H9 (cell line): Measurements from ENCODE around the gene GPC4. TPM values are rescaled to one million over a fixed set of nuclear protein-coding genes. Genes with fewer than 3 reads are reported as not detected.
A peak's percentile ranks its signal among the peaks of the same experiment; 100 is the strongest.

Source experiments
- DNase-seq: peaks from one replicate; pipeline ENCODE4 v3.0.0-alpha.2; 2017
- H2AFZ ChIP-seq: one replicate; pipeline ENCODE4 v1.6.1; 2013; ENCODE audit warnings: mild to moderate bottlenecking, low read length, control low read depth, moderate library complexity
- H2AK5ac ChIP-seq: 2 replicates; pipeline ENCODE4 v1.6.1; 2013; ENCODE audit warnings: low read length, control low read depth, mixed read lengths; ENCODE audit not compliant: insufficient read length
- H2BK120ac ChIP-seq: one replicate; pipeline ENCODE4 v1.6.1; 2013; ENCODE audit warnings: low read depth, mild to moderate bottlenecking, low read length, control low read depth, inconsistent platforms; ENCODE audit not compliant: poor library complexity, severe bottlenecking
- H2BK12ac ChIP-seq: 2 replicates; pipeline ENCODE4 v1.6.1; 2013; ENCODE audit warnings: low read length, control low read depth, mixed read lengths, low read depth; ENCODE audit not compliant: insufficient read length
- H2BK15ac ChIP-seq: 2 replicates; pipeline ENCODE4 v1.6.1; 2013; ENCODE audit warnings: low read depth, low read length, control low read depth
- H2BK20ac ChIP-seq: one replicate; pipeline ENCODE4 v1.6.1; 2013; ENCODE audit warnings: low read depth, mild to moderate bottlenecking, low read length, control low read depth, inconsistent platforms; ENCODE audit not compliant: poor library complexity, severe bottlenecking
- H2BK5ac ChIP-seq: 2 replicates; pipeline ENCODE4 v1.6.1; 2013; ENCODE audit warnings: low read length, control low read depth, mixed read lengths; ENCODE audit not compliant: insufficient read length
- H3K14ac ChIP-seq: 2 replicates; pipeline ENCODE4 v1.6.1; 2013; ENCODE audit warnings: low read length, control low read depth; ENCODE audit not compliant: insufficient read depth
- H3K18ac ChIP-seq: 2 replicates; pipeline ENCODE4 v1.6.1; 2013; ENCODE audit warnings: low read depth, mild to moderate bottlenecking, mixed read lengths, low read length, control low read depth; ENCODE audit not compliant: insufficient read length
- H3K23ac ChIP-seq: 2 replicates; pipeline ENCODE4 v1.6.1; 2013; ENCODE audit warnings: low read length, control low read depth, mixed read lengths, low read depth; ENCODE audit not compliant: insufficient read length
- H3K23me2 ChIP-seq: 2 replicates; pipeline ENCODE4 v1.6.1; 2013; ENCODE audit warnings: low read depth, mild to moderate bottlenecking, mixed read lengths, low read length, control low read depth; ENCODE audit not compliant: insufficient read length, poor library complexity, severe bottlenecking
- H3K27ac ChIP-seq: 2 replicates; pipeline ENCODE4 v1.5.1; 2013; ENCODE audit warnings: low read length, control low read depth, mixed read lengths, low read depth; ENCODE audit not compliant: insufficient read length
- H3K27me3 ChIP-seq: 2 replicates; pipeline ENCODE4 v1.6.1; 2013; ENCODE audit warnings: low read length, control low read depth, inconsistent platforms; ENCODE audit not compliant: insufficient read depth
- H3K4ac ChIP-seq: 2 replicates; pipeline ENCODE4 v1.6.1; 2013; ENCODE audit warnings: low read depth, mild to moderate bottlenecking, control low read depth, inconsistent platforms, low read length, moderate library complexity
- H3K4me1 ChIP-seq: 2 replicates; pipeline ENCODE4 v1.6.1; 2013; ENCODE audit warnings: low read length, control low read depth, inconsistent platforms; ENCODE audit not compliant: insufficient read depth
- H3K4me2 ChIP-seq: 2 replicates; pipeline ENCODE4 v1.6.1; 2013; ENCODE audit warnings: low read length, control low read depth, mixed read lengths; ENCODE audit not compliant: insufficient read length, insufficient read depth
- H3K56ac ChIP-seq: 2 replicates; pipeline ENCODE4 v1.6.1; 2013; ENCODE audit warnings: low read depth, mild to moderate bottlenecking, mixed read lengths, low read length, control low read depth; ENCODE audit not compliant: insufficient read length
- H3K79me1 ChIP-seq: 2 replicates; pipeline ENCODE4 v1.6.1; 2013; ENCODE audit warnings: low read depth, mild to moderate bottlenecking, moderate library complexity, low read length, control low read depth, inconsistent platforms; ENCODE audit not compliant: insufficient read depth, poor library complexity, severe bottlenecking
- H3K79me2 ChIP-seq: 2 replicates; pipeline ENCODE4 v1.6.1; 2013; ENCODE audit warnings: low read length, control low read depth, inconsistent platforms; ENCODE audit not compliant: insufficient read depth
- H3K9ac ChIP-seq: 2 replicates; pipeline ENCODE4 v1.6.1; 2013; ENCODE audit warnings: low read length, control low read depth, mixed read lengths; ENCODE audit not compliant: insufficient read length; ENCODE audit errors: extremely low read depth
- H3K9me3 ChIP-seq: one replicate; pipeline ENCODE4 v1.6.1; 2013; ENCODE audit warnings: low read depth, low read length, inconsistent platforms; ENCODE audit not compliant: control insufficient read depth
- H3T11ph ChIP-seq: one replicate; pipeline ENCODE4 v1.6.1; 2013; ENCODE audit warnings: mild to moderate bottlenecking, low read length, control low read depth, inconsistent platforms
- H4K20me1 ChIP-seq: one replicate; pipeline ENCODE4 v1.6.1; 2013; ENCODE audit not compliant: control insufficient read depth, insufficient read length, insufficient read depth
- H4K5ac ChIP-seq: 2 replicates; pipeline ENCODE4 v1.6.1; 2013; ENCODE audit warnings: low read depth, mild to moderate bottlenecking, mixed read lengths, low read length, control low read depth; ENCODE audit not compliant: insufficient read length
- H4K8ac ChIP-seq: replicated peaks from 2 replicates; pipeline ENCODE4 v1.6.1; 2013; ENCODE audit warnings: low read length, control low read depth, mixed read lengths, low read depth; ENCODE audit not compliant: insufficient read length
- H4K91ac ChIP-seq: 2 replicates; pipeline ENCODE4 v1.6.1; 2013; ENCODE audit warnings: low read depth, mild to moderate bottlenecking, moderate library complexity, mixed read lengths, low read length, control low read depth; ENCODE audit not compliant: insufficient read length
- H3K27ac Mint-ChIP-seq, 3 experiments: 2 replicates in 2 of 3; 3 replicates in 1 of 3; pipeline ENCODE4 v1.8.0; 2020 to 2021; ENCODE audit warnings: mixed read lengths in 3 of 3, mild to moderate bottlenecking in 1 of 3, moderate library complexity in 1 of 3
- H3K27me3 Mint-ChIP-seq: 2 replicates; pipeline ENCODE4 v1.8.0; 2021; ENCODE audit warnings: low read depth, mild to moderate bottlenecking, moderate library complexity, mixed read lengths
- H3K36me3 Mint-ChIP-seq, 3 experiments: 2 replicates in 2 of 3; 3 replicates in 1 of 3; pipeline ENCODE4 v1.8.0; 2020 to 2021; ENCODE audit warnings: low read depth in 3 of 3, mixed read lengths in 3 of 3; ENCODE audit not compliant: insufficient read depth in 1 of 3
- H3K4me1 Mint-ChIP-seq, 2 experiments: 2 replicates each; pipeline ENCODE4 v1.8.0; 2020; ENCODE audit warnings: mixed read lengths in 2 of 2
- H3K4me3 Mint-ChIP-seq, 2 experiments: 2 replicates in 1 of 2; 3 replicates in 1 of 2; pipeline ENCODE4 v1.8.0; 2020 to 2021; ENCODE audit warnings: mild to moderate bottlenecking in 2 of 2, mixed read lengths in 2 of 2, moderate library complexity in 1 of 2
- H3K9me3 Mint-ChIP-seq, 2 experiments: 2 replicates in 1 of 2; 3 replicates in 1 of 2; pipeline ENCODE4 v1.8.0; 2020; ENCODE audit warnings: mild to moderate bottlenecking in 2 of 2, mixed read lengths in 2 of 2, moderate library complexity in 1 of 2
- WGBS: extraction: QIAGEN DNeasy Blood & Tissue Kit; methylation state at CpG from one replicate; pipeline ENCODE4 v1.1.7; 2013; ENCODE audit warnings: missing lambda C conversion rate, low lambda C conversion rate, mixed read lengths; ENCODE audit not compliant: insufficient read length; ENCODE audit errors: extremely low coverage; 5-methylcytosine and 5-hydroxymethylcytosine counted together
- total RNA-seq: library from RNA; stranded (reverse); gene quantifications from 2 replicates; pipeline ENCODE4 v1.2.1, GENCODE V29; 2021
- TF ChIP-seq, protein P1 (sequence below): fragments of 200-600 bp; sonication (generic); conservative IDR thresholded peaks from 3 replicates; pipeline ENCODE4 v1.8.0; 2021; ENCODE audit warnings: antibody characterized with exemption, mild to moderate bottlenecking

Gene GPC4
- total RNA-seq, 1 experiment from 2014 or later: 416 TPM

GRCh38 chrX:133350751-133351150, 64.5 kb downstream of the GPC4 start:
- H3K14ac ChIP-seq: no peak overlapping the region
- WGBS: no CpG with 5 or more reads among the region's 1 CpG
- peaks cover 11% of the 10 kb centered on the region for H3K79me1 ChIP-seq
- no peak overlapping the region for H3K4ac ChIP-seq
- H3K23ac ChIP-seq: no peak overlapping the region
- H2BK15ac ChIP-seq: no peak overlapping the region
- peaks cover 4% of the 10 kb centered on the region for H4K20me1 ChIP-seq
- no peak overlapping the region for H3K18ac ChIP-seq
- H3K56ac ChIP-seq: no peak overlapping the region
- H2BK12ac ChIP-seq: no peak overlapping the region
- no peaks in the 10 kb centered on the region for H3K27me3 Mint-ChIP-seq
- peak overlapping the region; percentile 27 to 98 (median 72); a peak in 5 of 7 replicates for H3K27ac Mint-ChIP-seq
- no peak overlapping the region for H2BK5ac ChIP-seq
- TF ChIP-seq, protein P1, sequence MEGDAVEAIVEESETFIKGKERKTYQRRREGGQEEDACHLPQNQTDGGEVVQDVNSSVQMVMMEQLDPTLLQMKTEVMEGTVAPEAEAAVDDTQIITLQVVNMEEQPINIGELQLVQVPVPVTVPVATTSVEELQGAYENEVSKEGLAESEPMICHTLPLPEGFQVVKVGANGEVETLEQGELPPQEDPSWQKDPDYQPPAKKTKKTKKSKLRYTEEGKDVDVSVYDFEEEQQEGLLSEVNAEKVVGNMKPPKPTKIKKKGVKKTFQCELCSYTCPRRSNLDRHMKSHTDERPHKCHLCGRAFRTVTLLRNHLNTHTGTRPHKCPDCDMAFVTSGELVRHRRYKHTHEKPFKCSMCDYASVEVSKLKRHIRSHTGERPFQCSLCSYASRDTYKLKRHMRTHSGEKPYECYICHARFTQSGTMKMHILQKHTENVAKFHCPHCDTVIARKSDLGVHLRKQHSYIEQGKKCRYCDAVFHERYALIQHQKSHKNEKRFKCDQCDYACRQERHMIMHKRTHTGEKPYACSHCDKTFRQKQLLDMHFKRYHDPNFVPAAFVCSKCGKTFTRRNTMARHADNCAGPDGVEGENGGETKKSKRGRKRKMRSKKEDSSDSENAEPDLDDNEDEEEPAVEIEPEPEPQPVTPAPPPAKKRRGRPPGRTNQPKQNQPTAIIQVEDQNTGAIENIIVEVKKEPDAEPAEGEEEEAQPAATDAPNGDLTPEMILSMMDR: no peak
- no peak overlapping the region for H4K91ac ChIP-seq
- H4K5ac ChIP-seq: no peak overlapping the region
- no peak overlapping the region for H3T11ph ChIP-seq
- no peak overlapping the region for H2AK5ac ChIP-seq
- peaks cover 4 to 23% (median 18%) of the 10 kb centered on the region in 3 experiments; a peak in 6 of 7 replicates for H3K36me3 Mint-ChIP-seq
- H3K27me3 ChIP-seq: no peaks in the 10 kb centered on the region
- DNase-seq: no peak
- H3K4me2 ChIP-seq: peak overlapping the region; percentile 30
- H3K4me1 Mint-ChIP-seq: peaks cover 83 to 90% of the 10 kb centered on the region in 2 experiments
- no peak overlapping the region for H4K8ac ChIP-seq
- no peak overlapping the region for H3K9ac ChIP-seq
- H3K23me2 ChIP-seq: no peaks in the 10 kb centered on the region
- peaks cover 60% of the 10 kb centered on the region; the same call in 1 of the 2 replicates for H3K79me2 ChIP-seq
- H3K9me3 ChIP-seq: no peaks in the 10 kb centered on the region
- peak overlapping the region; percentile 70 for H3K27ac ChIP-seq
- no peak overlapping the region for H2AFZ ChIP-seq
- peaks cover 32% of the 10 kb centered on the region for H3K4me1 ChIP-seq
- H3K4me3 Mint-ChIP-seq: peak overlapping the region in 1 of 2 experiments; percentile 56; a peak in 3 of 5 replicates
- no peaks in the 10 kb centered on the region for H3K9me3 Mint-ChIP-seq
- no peak overlapping the region for H2BK120ac ChIP-seq
- no peak overlapping the region for H2BK20ac ChIP-seq
